HG02798 (cell line): Measurements from ENCODE around the gene HRH2.

Experiments
- ATAC-seq: cut with Tn5 transposase; IDR thresholded peaks from one replicate; pipeline ENCODE4 v1.9.1; 2021; ENCODE audit warnings: mild to moderate bottlenecking; ENCODE audit not compliant: unreplicated experiment, poor library complexity

Gene HRH2

GRCh38 chr5:175733017-175733416 is 75.1 kb downstream of the HRH2 start:
- ATAC-seq, result no peak

- no peak for ATAC-seq
Measured at GRCh38 chr5:175734016-175734415, 76.1 kb downstream of the HRH2 start.

- ATAC-seq, result no peak
Measured at GRCh38 chr5:175734501-175734900, 76.6 kb downstream of the HRH2 start.

- ATAC-seq, result no peak
Measured at GRCh38 chr5:175735701-175736100, 77.8 kb downstream of the HRH2 start.

- ATAC-seq, result no peak
Measured at GRCh38 chr5:175736652-175737051, 78.8 kb downstream of the HRH2 start.

- no peak for ATAC-seq
Measured at GRCh38 chr5:175737481-175737880, 79.6 kb downstream of the HRH2 start.

- ATAC-seq, result no peak
Measured at GRCh38 chr5:175738126-175738525, 80.3 kb downstream of the HRH2 start.

GRCh38 chr5:175738602-175739133 is 80.8 kb downstream of the HRH2 start:
- no peak for ATAC-seq

GRCh38 chr5:175740014-175740413 is 82.1 kb downstream of the HRH2 start:
- ATAC-seq, result no peak

GRCh38 chr5:175741556-175741955 is 83.7 kb downstream of the HRH2 start:
- ATAC-seq, result no peak

- no peak for ATAC-seq
Measured at GRCh38 chr5:175742290-175742994, 84.6 kb downstream of the HRH2 start.

- no peak for ATAC-seq
Measured at GRCh38 chr5:175743676-175744210, 85.9 kb downstream of the HRH2 start.

GRCh38 chr5:175745210-175745609 is 87.3 kb downstream of the HRH2 start:
- ATAC-seq, result no peak

- no peak for ATAC-seq
Measured at GRCh38 chr5:175746851-175747250, 89.0 kb downstream of the HRH2 start.

GRCh38 chr5:175747539-175748060 is 89.7 kb downstream of the HRH2 start:
- ATAC-seq, result no peak

- no peak for ATAC-seq
Measured at GRCh38 chr5:175748650-175749049, 90.8 kb downstream of the HRH2 start.

- ATAC-seq, result no peak
Measured at GRCh38 chr5:175749591-175749990, 91.7 kb downstream of the HRH2 start.

GRCh38 chr5:175750511-175750931 is 92.7 kb downstream of the HRH2 start:
- no peak for ATAC-seq

- ATAC-seq, result no peak
Measured at GRCh38 chr5:175751369-175751768, 93.5 kb downstream of the HRH2 start.

- ATAC-seq, result no peak
Measured at GRCh38 chr5:175752826-175753535, 95.1 kb downstream of the HRH2 start.
